Inflammatory macrophage (primary cell): Measurements from ENCODE around the gene DRD3.
A peak's percentile ranks its signal among the peaks of the same experiment; 100 is the strongest.

ENCODE experiments used
- DNase-seq, 2 donors: peaks; one replicate each; pipeline ENCODE4 v3.0.0-alpha.2; 2020 to 2022
- total RNA-seq, 18 experiments: gene quantifications; one replicate each; lab custom pipeline; 2026; ENCODE audit warnings: mixed read lengths in 6 of 18, inconsistent platforms in 2 of 18; lab: John Stamatoyannopoulos, UW

Gene DRD3
- 0 to 0.18 (median 0) reads per million in 18 experiments for total RNA-seq

DNA sequence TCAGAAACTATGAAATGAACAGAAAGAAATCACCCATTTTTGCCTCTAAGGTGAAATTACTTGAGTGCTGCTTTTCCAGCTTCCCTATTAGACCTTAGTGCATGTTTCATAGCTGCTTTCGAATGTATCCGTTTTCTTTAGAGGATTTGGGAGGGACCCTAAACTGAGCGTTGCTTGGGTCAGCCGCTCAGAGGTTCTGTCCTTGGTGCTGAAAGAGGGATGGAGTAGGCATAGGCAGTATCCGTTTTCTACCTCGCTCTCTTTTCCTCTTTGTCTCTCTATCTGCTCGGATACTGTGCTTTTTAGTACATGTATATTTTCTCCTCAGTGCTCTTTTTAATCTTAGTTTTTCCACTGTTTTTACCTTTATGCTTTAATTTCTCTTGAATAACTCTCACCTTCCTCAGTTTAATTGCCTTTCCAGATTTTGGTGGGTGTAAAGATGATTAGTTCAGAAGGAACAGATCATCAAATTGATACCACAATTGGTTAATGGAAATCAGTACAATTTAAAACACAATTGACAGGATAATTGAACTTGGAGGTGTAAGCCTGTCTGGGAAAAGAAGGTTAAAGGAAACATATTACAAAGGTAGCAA lies at the start of gene DRD3:
DRD3 (minus strand) TSS at position 283 of the 599 bp plus-strand sequence. CDS start 7,060 bp downstream, outside the sequence.
- no peak for DNase-seq

- no peak for DNase-seq
These were observed 48.2 kb upstream of the DRD3 start for GRCh38 chr3:114227076-114227475.

GRCh38 chr3:114226313-114226712 lies 47.5 kb upstream of the DRD3 start:
- DNase-seq, result no peak

DNA sequence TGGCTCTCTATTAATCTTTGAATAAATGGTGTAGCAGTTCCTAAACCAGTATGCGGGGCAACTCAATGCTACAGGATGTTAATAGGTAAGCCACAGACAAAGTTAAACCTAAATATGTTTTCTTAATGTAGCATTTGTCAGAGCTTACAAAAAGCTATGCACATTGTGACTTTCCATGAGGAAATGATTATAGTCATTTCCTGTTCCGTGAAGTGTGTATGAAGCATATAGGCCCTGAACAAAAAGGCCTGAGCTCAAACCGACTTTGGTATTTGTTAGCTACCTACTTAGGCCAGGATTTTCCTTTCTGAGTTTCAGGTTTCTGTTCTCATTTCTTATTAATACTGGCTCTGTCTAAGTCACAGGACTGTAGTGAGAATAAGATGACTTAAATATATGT lies 44.3 kb upstream of the DRD3 start:
- no peak for DNase-seq

DNA sequence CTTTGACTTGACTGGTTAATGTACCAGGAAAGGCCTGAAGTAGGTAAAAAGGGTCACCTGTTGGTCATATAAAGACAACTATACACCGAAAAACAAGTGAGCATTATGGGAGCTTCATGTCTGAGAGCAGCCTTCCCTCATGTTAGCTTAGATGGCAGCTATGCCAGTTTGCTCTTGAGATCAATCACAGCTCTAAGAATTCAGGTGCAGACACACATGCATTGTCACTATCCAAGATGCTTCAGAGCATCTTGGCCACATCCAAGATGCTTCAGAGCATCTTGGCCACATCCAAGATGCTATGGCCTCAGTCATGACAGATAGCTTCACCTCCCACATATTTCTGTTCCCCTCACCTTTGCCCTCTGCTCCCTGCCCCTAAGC lies 43.0 kb upstream of the DRD3 start:
- no peak for DNase-seq

GRCh38 chr3:114221165-114221880 lies 42.5 kb upstream of the DRD3 start:
- no peak for DNase-seq

- no peak for DNase-seq
These were observed 40.9 kb upstream of the DRD3 start for GRCh38 chr3:114219741-114220140.

- DNase-seq, result no peak
These were observed 39.8 kb upstream of the DRD3 start for GRCh38 chr3:114218578-114219185.

- DNase-seq, result no peak
These were observed 39.2 kb upstream of the DRD3 start for GRCh38 chr3:114218006-114218405.

- DNase-seq, result no peak
These were observed 38.4 kb upstream of the DRD3 start for GRCh38 chr3:114217266-114217665.

DNA sequence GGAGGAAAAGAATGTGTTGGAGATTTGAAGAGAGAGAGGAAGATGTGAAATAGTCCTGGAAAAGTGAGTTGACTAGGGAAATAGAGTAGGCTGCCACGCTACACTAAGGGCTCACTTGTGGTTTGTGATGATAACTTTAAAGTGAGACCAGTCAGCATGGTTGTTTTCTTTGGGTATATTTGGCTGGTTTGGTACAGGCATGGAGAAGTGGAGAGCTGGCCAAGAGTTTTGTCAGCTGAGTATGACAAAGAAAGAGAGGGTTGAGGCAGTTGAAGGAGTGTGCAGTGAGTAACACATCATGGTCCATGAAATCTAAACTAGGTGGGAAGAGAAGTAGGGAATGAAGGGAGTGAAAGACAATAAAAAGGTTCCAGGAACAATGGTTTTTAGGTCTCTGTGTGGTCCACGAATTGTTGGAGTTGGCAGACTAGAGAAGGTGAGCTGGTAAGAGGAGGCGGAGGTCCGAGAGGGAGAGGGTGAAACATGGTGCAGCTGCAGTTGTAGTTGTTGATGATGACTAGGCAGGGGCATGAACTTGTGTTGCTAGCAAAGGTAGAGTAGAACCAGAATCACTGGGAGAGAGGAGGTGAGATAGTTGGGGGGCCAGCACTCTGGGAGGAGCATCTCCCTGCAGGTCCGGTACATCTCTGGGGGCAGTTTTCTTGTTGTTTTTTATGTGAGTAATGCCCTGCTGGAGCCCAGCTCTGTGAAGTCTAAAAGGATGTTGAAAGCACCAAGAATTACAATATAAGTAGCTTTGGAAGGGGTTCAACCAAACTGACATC lies 37.5 kb upstream of the DRD3 start:
- no peak for DNase-seq

- no peak for DNase-seq
These were observed 35.9 kb upstream of the DRD3 start for GRCh38 chr3:114214542-114215341.

DNA sequence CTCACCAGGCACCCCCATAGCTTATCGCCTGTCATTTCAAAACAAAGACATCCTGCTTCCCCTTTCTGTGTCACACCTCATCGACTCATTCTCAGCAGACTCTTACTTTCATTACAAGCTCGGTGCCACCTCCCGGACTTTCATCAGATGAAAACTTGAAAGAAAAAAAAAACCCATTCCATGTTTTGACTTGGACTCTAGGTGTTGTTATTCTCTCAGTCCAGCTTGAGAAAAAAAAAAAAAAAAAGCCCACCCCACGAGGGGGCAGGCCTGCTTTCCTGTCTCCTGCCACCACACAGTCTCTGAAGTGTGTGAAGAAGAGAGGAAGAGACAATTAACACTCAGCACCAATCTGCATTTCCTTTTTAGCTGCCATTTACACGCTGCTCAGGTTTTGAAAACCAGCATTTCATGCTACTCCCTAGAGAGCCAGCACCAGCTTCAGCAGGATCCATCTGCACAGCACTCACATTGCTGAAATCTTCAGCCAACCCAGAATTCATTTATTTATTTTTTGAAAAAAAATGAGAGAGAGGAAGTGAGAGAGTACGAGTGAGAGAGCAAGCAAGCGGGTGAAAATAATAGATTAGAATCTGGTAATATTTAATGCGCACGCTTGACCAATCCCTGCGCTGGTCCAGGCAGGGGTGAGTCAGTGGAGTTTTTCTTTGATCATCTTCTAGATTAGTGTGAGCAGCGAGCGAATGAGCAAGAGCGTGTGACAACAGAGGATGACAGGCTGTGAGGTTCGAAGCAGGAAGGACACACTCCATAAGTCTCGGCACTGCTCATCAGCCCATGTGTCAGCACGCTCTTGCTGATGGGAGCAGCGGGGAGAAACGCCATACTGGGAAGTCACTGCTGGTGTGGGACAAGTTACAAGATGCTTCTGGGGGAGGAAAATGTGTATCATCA lies 35.0 kb upstream of the DRD3 start:
- DNase-seq, result peak; percentile 8 to 17

DNA sequence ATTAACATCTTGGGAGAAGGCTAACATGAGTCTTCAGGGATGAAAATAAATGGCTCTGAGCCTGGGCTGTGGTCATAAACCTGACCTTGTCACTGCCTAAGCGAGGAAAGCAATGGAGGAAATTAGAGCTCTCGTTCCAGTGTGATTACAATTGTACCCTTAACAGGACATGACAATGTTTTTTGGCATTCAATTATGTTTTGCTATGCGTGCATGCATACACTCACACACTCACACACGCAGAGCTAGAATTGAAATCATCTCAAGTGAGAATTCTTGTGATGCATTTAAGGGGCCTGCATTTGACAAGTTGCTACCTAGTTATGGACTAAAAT lies 34.4 kb upstream of the DRD3 start:
- DNase-seq, result no peak

DNA sequence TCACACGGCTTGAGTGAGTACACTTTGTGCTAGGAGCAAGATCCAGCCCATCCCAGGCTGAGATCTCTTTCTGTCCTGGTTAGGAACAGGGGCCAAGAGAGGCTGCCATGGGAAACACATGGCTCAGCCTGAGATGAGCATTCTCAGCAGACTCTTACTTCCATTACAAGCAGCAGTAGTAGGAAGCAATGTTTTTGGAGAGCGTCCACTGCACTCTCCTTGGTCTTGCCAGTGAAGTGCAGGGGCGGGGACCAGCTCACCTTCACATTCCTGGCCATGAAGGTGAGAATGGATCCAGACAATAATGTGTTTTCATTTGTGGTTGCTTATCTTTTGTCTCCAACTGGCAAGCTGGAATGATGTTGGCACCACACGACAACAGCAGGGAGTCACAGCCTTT lies 33.8 kb upstream of the DRD3 start:
- DNase-seq, result no peak

GRCh38 chr3:114207768-114208167 lies 28.9 kb upstream of the DRD3 start:
- no peak for DNase-seq

DNA sequence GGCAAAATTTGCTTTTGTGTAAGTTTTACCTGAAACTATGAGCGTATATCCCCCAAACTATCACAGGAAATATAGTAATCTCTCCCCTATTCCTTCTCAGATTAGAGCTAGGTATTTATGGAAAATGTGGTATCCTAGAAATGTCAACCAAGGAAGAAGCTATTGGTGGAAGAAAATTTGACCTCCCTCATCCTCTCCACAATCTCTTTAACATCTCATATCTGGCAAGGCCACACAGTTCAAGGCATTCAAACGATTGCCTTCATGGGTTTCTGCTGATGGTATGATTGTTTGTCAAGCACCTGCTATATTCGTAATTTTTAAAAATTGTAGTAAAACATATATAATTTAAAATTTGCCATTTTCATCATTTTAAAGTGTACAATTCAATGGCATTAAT lies 27.5 kb upstream of the DRD3 start:
- no peak for DNase-seq

GRCh38 chr3:114205541-114205940 lies 26.7 kb upstream of the DRD3 start:
- DNase-seq, result no peak

GRCh38 chr3:114194750-114195149 lies 15.9 kb upstream of the DRD3 start:
- DNase-seq, result no peak

DNA sequence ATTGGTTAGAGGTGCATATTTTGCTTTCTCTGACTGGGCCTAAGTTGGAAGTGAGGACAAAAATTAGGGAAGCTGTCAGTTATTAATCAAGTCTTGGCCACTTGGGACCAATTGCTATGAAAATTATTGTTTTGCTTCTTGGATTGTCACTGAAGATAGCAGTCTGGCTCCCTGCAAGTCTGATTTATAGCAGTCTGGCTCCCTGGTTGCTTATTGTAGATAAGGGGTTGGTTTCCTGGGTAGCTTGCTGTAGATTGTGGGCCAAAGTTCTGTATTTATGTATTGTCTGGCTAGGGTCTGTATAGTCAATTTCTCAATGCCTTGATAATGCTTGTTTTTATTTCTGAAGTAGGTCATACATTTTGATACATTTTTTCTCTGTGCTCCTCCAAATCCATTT lies 13.3 kb upstream of the DRD3 start:
- DNase-seq, result no peak

GRCh38 chr3:114186501-114186900 lies 7.6 kb upstream of the DRD3 start:
- DNase-seq, result no peak
